ENCODE results near the gene P2RY6. TPM values are rescaled to one million over a fixed set of nuclear protein-coding genes. Genes with fewer than 3 reads are reported as not detected.
A peak's percentile ranks its signal among the peaks of the same experiment; 100 is the strongest.

The P2RY6 gene
- total RNA-seq, 1 experiment from 2014 or later: not detected

DNA sequence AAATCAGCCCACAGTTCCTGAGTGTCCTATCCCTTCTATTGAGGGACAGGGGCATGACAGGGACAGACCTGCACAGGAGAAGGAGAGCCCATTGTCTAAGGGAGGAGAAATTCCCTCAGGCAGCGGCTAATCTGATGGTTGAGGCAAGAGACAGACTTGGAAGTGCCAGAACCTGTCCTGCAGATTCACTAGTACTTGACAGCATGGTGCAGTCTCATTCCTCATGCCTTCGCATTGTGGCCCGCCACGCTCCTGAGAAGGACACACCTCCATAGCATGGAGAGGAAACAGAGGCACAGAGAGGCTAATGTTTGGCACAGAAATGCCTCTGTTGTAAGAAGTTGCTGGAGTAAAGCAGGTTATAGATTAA lies 3.2 kb downstream of the P2RY6 start:
- peaks cover 3% of the 10 kb centered on the region for H3K27me3 Mint-ChIP-seq (ENCODE audit: low read depth)
- H4K8ac ChIP-seq (replicated peaks; ENCODE audit: insufficient read length, low read depth, low read length): no peak overlapping the region
- 0 out of 7 replicates have a peak overlapping the region, but pooled peaks of 1 of the 3 experiments have one; percentile 51 for H3K27ac Mint-ChIP-seq
- H3K79me2 ChIP-seq (ENCODE audit: insufficient read depth, low read length): no peaks in the 10 kb centered on the region
- H2AK5ac ChIP-seq (ENCODE audit: insufficient read length, low read length): no peak overlapping the region
- TF ChIP-seq, protein P1, sequence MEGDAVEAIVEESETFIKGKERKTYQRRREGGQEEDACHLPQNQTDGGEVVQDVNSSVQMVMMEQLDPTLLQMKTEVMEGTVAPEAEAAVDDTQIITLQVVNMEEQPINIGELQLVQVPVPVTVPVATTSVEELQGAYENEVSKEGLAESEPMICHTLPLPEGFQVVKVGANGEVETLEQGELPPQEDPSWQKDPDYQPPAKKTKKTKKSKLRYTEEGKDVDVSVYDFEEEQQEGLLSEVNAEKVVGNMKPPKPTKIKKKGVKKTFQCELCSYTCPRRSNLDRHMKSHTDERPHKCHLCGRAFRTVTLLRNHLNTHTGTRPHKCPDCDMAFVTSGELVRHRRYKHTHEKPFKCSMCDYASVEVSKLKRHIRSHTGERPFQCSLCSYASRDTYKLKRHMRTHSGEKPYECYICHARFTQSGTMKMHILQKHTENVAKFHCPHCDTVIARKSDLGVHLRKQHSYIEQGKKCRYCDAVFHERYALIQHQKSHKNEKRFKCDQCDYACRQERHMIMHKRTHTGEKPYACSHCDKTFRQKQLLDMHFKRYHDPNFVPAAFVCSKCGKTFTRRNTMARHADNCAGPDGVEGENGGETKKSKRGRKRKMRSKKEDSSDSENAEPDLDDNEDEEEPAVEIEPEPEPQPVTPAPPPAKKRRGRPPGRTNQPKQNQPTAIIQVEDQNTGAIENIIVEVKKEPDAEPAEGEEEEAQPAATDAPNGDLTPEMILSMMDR (conservative IDR thresholded peaks at IDR 0.05): no peak
- no peak overlapping the region for H3K4ac ChIP-seq (ENCODE audit: low read depth, low read length)
- no peak overlapping the region for H3K9ac ChIP-seq (ENCODE audit: extremely low read depth, insufficient read length, low read length)
- H4K20me1 ChIP-seq (ENCODE audit: control insufficient read depth, insufficient read depth, insufficient read length): no peaks in the 10 kb centered on the region
- no peaks in the 10 kb centered on the region for H3K9me3 Mint-ChIP-seq
- no peak overlapping the region for H3K27ac ChIP-seq (ENCODE audit: insufficient read length, low read depth, low read length)
- no peak overlapping the region for H2BK120ac ChIP-seq (ENCODE audit: low read depth, low read length, poor library complexity, severe bottlenecking)
- peak; percentile 24 for DNase-seq
- H3T11ph ChIP-seq (ENCODE audit: low read length): no peak overlapping the region
- no peak overlapping the region for H4K5ac ChIP-seq (ENCODE audit: insufficient read length, low read depth, low read length)
- peaks cover 24 to 38% of the 10 kb centered on the region in 2 experiments for H3K4me1 Mint-ChIP-seq
- no peaks in the 10 kb centered on the region for H3K4me1 ChIP-seq (ENCODE audit: insufficient read depth, low read length)
- no peak overlapping the region for H3K56ac ChIP-seq (ENCODE audit: insufficient read length, low read depth, low read length)
- no CpG with 5 or more reads among the region's 4 CpGs for WGBS (ENCODE audit: extremely low coverage, insufficient read length, low lambda C conversion rate)
- no peaks in the 10 kb centered on the region for H3K27me3 ChIP-seq (ENCODE audit: insufficient read depth, low read length)
- H4K91ac ChIP-seq (ENCODE audit: insufficient read length, low read depth, low read length): peak overlapping the region; percentile 44
- H2BK15ac ChIP-seq (ENCODE audit: low read depth, low read length): no peak overlapping the region
- H3K23me2 ChIP-seq (ENCODE audit: insufficient read length, low read depth, low read length, poor library complexity, severe bottlenecking): no peaks in the 10 kb centered on the region
- no peaks in the 10 kb centered on the region for H3K9me3 ChIP-seq (ENCODE audit: control insufficient read depth, low read depth, low read length)
- H3K4me3 Mint-ChIP-seq: no peak overlapping the region
- no peaks in the 10 kb centered on the region for H3K79me1 ChIP-seq (ENCODE audit: insufficient read depth, low read depth, low read length, poor library complexity, severe bottlenecking)
- H3K18ac ChIP-seq (ENCODE audit: insufficient read length, low read depth, low read length): no peak overlapping the region
- H3K23ac ChIP-seq (ENCODE audit: insufficient read length, low read depth, low read length): no peak overlapping the region
- no peak overlapping the region for H2BK5ac ChIP-seq (ENCODE audit: insufficient read length, low read length)
- no peaks in the 10 kb centered on the region for H3K36me3 Mint-ChIP-seq (ENCODE audit: insufficient read depth in 1 of 3, low read depth in 3 of 3)
- no peak overlapping the region; the same call in 1 of the 2 replicates for H3K14ac ChIP-seq (ENCODE audit: insufficient read depth, low read length)
- H2AFZ ChIP-seq (ENCODE audit: low read length): no peak overlapping the region
- H2BK12ac ChIP-seq (ENCODE audit: insufficient read length, low read depth, low read length): no peak overlapping the region
- no peak overlapping the region for H3K4me2 ChIP-seq (ENCODE audit: insufficient read depth, insufficient read length, low read length)
- H2BK20ac ChIP-seq (ENCODE audit: low read depth, low read length, poor library complexity, severe bottlenecking): no peak overlapping the region

Data from H9 (cell line).